HepG2 (cell line): ENCODE data around the gene SERTAD3. TPM values are rescaled to one million over a fixed set of nuclear protein-coding genes. Genes with fewer than 3 reads are reported as not detected.

Experiments used
- HES4 ChIP-seq: sonication (generic); formaldehyde crosslinking; IDR thresholded peaks from 2 replicates; pipeline ENCODE4 v1.9.0; 2021; ENCODE audit warnings: mild to moderate bottlenecking, missing genetic modification reagents, borderline replicate concordance
- ISX ChIP-seq: sonication (generic); formaldehyde crosslinking; conservative IDR thresholded peaks from 2 replicates; pipeline ENCODE4 v1.5.0; 2020; ENCODE audit warnings: missing genetic modification reagents
- NPAS2 ChIP-seq: sonication (generic); formaldehyde crosslinking; IDR thresholded peaks from 2 replicates; pipeline ENCODE4 v1.8.0; 2022; ENCODE audit warnings: mild to moderate bottlenecking, missing genetic modification reagents, borderline replicate concordance
- RELA ChIP-seq: sonication (generic); formaldehyde crosslinking; IDR thresholded peaks from 2 replicates; pipeline ENCODE4 v1.4.0; 2020; ENCODE audit warnings: missing genetic modification reagents
- SATB2 ChIP-seq: sonication (generic); formaldehyde crosslinking; IDR thresholded peaks from 2 replicates; pipeline ENCODE4 v1.5.0; 2020; ENCODE audit warnings: missing genetic modification reagents
- SRY ChIP-seq: sonication (generic); formaldehyde crosslinking; IDR thresholded peaks from 2 replicates; pipeline ENCODE4 v1.8.0; 2022; ENCODE audit warnings: mild to moderate bottlenecking, missing genetic modification reagents
- TMF1 ChIP-seq: sonication (generic); formaldehyde crosslinking; IDR thresholded peaks from 2 replicates; pipeline ENCODE4 v1.8.1; 2022; ENCODE audit warnings: low read depth, missing genetic modification reagents
- ZFP36 ChIP-seq: fragments of 150-350 bp; IDR thresholded peaks from 2 replicates; pipeline ENCODE4 v1.6.1; 2018; ENCODE audit warnings: borderline replicate concordance, low read length, low read depth; ENCODE audit not compliant: partially characterized antibody
- ZNF260 ChIP-seq: sonication (generic); formaldehyde crosslinking; IDR thresholded peaks from 2 replicates; pipeline ENCODE4 v1.4.0; 2020; ENCODE audit warnings: missing genetic modification reagents, low read depth, mild to moderate bottlenecking, borderline replicate concordance
- ZNF883 ChIP-seq: sonication (generic); formaldehyde crosslinking; IDR thresholded peaks from 2 replicates; pipeline ENCODE4 v1.5.1; 2020; ENCODE audit warnings: mild to moderate bottlenecking, missing genetic modification reagents; ENCODE audit errors: not compliant biosample characterization
- polyA plus RNA-seq, 8 experiments: library from polyadenylated mRNA; depleted of rRNA in 3 of 8; stranded (reverse) in 7 of 8; unstranded in 1 of 8; fragments of >200 nt; fragmentation: Illumina TruSeq in 4 of 8; extraction: Trizol in 4 of 8; gene quantifications; 2 replicates each; pipeline versions ENCODE4 v1.2.1 to v1.2.3, GENCODE V29; 2011 to 2016; ENCODE audit warnings: low read depth in 4 of 8, missing spikeins in 1 of 8, mixed read lengths in 1 of 8; ENCODE audit not compliant: insufficient read depth in 1 of 8
- total RNA-seq, 5 experiments: library from RNA; depleted of rRNA; stranded (reverse); fragments of >200 nt; fragmentation: Illumina TruSeq; extraction: Trizol; gene quantifications; 2 replicates each; pipeline ENCODE4 v1.2.3, GENCODE V29; 2016; ENCODE audit warnings: low read depth in 1 of 5
- TF ChIP-seq, protein P1 (sequence below), 2 experiments: fragments of 450-650 bp in 1 of 2; sonication (generic) in 1 of 2; formaldehyde crosslinking in 1 of 2; IDR thresholded peaks; 2 replicates each; pipeline versions ENCODE4 v1.6.1 to v1.8.0; 2016 to 2022; ENCODE audit warnings: antibody characterized with exemption in 1 of 2, mild to moderate bottlenecking in 1 of 2, missing genetic modification reagents in 1 of 2
- TF ChIP-seq, protein P2 (sequence below): sonication (generic); formaldehyde crosslinking; IDR thresholded peaks from 2 replicates; pipeline ENCODE4 v1.4.0; 2020; ENCODE audit warnings: mild to moderate bottlenecking, missing genetic modification reagents
- TF ChIP-seq, protein P3 (sequence below): sonication (generic); formaldehyde crosslinking; IDR thresholded peaks from 2 replicates; pipeline ENCODE4 v1.4.0; 2020; ENCODE audit warnings: missing genetic modification reagents

Gene SERTAD3
- total and polyA plus RNA-seq, 2 of the 13 experiments (the other 11 are each of a cell fraction or from before 2014, with no cell fraction given), result 9.6 to 16.9 TPM

DNA sequence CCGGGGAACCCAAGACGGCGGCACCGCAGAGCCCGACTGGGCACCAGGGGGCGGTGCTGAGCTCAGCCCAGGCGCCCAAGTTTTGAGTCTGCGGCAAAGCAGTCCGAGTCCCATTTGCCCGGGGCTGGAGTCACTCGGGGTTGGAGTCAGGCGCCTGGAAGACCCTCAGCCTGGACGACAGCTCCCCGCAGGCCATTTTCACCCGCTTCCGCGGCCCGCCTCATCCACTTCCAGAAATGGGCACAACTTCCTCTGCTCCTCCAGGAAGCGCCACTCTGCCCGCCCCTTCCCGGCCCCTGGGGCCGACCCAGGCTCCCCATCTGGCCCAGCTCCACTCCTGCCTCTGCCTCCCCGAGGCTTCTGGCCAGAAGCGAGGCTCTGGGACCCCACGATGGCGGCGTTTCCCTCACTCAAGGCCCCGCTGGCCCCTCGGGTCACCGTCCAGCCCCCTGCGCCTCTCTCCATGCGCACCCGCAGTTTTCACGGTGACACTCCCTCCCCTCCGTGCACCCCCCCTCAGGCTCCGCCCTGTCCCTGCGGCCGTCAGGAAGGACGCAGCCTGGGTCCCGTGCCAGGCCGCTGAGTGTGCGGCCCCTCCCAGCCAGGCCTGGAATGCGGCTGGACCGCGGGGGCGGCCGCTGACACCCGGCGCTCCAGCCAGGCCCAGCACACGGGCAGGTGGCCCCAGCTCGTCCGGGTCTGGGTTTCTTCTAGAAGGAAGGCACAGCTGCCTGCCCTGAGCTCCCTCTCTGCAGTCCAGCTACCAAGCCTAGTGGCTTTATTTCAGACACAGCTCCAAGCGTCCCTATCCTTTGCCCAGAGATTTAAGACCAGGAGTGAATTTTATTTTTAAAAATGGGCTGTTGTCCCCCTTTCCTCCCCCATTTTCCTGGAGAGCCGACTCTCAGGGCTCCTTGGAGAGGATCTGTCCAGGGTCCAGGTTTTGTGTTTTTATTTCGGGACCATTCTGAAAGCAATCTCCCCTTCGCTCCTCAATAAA lies 23.1 kb downstream of the SERTAD3 start (continued):
- TF ChIP-seq, protein P1, sequence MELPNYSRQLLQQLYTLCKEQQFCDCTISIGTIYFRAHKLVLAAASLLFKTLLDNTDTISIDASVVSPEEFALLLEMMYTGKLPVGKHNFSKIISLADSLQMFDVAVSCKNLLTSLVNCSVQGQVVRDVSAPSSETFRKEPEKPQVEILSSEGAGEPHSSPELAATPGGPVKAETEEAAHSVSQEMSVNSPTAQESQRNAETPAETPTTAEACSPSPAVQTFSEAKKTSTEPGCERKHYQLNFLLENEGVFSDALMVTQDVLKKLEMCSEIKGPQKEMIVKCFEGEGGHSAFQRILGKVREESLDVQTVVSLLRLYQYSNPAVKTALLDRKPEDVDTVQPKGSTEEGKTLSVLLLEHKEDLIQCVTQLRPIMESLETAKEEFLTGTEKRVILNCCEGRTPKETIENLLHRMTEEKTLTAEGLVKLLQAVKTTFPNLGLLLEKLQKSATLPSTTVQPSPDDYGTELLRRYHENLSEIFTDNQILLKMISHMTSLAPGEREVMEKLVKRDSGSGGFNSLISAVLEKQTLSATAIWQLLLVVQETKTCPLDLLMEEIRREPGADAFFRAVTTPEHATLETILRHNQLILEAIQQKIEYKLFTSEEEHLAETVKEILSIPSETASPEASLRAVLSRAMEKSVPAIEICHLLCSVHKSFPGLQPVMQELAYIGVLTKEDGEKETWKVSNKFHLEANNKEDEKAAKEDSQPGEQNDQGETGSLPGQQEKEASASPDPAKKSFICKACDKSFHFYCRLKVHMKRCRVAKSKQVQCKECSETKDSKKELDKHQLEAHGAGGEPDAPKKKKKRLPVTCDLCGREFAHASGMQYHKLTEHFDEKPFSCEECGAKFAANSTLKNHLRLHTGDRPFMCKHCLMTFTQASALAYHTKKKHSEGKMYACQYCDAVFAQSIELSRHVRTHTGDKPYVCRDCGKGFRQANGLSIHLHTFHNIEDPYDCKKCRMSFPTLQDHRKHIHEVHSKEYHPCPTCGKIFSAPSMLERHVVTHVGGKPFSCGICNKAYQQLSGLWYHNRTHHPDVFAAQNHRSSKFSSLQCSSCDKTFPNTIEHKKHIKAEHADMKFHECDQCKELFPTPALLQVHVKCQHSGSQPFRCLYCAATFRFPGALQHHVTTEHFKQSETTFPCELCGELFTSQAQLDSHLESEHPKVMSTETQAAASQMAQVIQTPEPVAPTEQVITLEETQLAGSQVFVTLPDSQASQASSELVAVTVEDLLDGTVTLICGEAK (IDR thresholded peaks at IDR 0.05), result no peak
- TF ChIP-seq, protein P1 (CRISPR knock-in tag; IDR thresholded peaks at IDR 0.05), result peak; percentile 91
- TF ChIP-seq ZNF260 (CRISPR knock-in tag) (no peak), RELA (CRISPR knock-in tag) (no peak), ZNF883 (CRISPR knock-in tag) (peak; percentile 85), ISX (no peak), SRY (no peak), HES4 (peak; percentile 51; the same call in 1 of the 2 replicates), TMF1 (CRISPR knock-in tag) (no peak), NPAS2 (no peak), ZFP36 (peak; percentile 77), SATB2 (CRISPR knock-in tag) (no peak)
- TF ChIP-seq, protein P2, sequence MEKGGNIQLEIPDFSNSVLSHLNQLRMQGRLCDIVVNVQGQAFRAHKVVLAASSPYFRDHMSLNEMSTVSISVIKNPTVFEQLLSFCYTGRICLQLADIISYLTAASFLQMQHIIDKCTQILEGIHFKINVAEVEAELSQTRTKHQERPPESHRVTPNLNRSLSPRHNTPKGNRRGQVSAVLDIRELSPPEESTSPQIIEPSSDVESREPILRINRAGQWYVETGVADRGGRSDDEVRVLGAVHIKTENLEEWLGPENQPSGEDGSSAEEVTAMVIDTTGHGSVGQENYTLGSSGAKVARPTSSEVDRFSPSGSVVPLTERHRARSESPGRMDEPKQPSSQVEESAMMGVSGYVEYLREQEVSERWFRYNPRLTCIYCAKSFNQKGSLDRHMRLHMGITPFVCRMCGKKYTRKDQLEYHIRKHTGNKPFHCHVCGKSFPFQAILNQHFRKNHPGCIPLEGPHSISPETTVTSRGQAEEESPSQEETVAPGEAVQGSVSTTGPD (CRISPR knock-in tag), result peak; percentile 64; the same call in 1 of the 2 replicates
- TF ChIP-seq, protein P3, sequence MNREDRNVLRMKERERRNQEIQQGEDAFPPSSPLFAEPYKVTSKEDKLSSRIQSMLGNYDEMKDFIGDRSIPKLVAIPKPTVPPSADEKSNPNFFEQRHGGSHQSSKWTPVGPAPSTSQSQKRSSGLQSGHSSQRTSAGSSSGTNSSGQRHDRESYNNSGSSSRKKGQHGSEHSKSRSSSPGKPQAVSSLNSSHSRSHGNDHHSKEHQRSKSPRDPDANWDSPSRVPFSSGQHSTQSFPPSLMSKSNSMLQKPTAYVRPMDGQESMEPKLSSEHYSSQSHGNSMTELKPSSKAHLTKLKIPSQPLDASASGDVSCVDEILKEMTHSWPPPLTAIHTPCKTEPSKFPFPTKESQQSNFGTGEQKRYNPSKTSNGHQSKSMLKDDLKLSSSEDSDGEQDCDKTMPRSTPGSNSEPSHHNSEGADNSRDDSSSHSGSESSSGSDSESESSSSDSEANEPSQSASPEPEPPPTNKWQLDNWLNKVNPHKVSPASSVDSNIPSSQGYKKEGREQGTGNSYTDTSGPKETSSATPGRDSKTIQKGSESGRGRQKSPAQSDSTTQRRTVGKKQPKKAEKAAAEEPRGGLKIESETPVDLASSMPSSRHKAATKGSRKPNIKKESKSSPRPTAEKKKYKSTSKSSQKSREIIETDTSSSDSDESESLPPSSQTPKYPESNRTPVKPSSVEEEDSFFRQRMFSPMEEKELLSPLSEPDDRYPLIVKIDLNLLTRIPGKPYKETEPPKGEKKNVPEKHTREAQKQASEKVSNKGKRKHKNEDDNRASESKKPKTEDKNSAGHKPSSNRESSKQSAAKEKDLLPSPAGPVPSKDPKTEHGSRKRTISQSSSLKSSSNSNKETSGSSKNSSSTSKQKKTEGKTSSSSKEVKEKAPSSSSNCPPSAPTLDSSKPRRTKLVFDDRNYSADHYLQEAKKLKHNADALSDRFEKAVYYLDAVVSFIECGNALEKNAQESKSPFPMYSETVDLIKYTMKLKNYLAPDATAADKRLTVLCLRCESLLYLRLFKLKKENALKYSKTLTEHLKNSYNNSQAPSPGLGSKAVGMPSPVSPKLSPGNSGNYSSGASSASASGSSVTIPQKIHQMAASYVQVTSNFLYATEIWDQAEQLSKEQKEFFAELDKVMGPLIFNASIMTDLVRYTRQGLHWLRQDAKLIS (CRISPR knock-in tag), result no peak; the same call in 1 of the 2 replicates
